Measurements from ENCODE around the gene HOXB7.
A peak's percentile ranks its signal among the peaks of the same experiment; 100 is the strongest.

The HOXB7 gene

DNA sequence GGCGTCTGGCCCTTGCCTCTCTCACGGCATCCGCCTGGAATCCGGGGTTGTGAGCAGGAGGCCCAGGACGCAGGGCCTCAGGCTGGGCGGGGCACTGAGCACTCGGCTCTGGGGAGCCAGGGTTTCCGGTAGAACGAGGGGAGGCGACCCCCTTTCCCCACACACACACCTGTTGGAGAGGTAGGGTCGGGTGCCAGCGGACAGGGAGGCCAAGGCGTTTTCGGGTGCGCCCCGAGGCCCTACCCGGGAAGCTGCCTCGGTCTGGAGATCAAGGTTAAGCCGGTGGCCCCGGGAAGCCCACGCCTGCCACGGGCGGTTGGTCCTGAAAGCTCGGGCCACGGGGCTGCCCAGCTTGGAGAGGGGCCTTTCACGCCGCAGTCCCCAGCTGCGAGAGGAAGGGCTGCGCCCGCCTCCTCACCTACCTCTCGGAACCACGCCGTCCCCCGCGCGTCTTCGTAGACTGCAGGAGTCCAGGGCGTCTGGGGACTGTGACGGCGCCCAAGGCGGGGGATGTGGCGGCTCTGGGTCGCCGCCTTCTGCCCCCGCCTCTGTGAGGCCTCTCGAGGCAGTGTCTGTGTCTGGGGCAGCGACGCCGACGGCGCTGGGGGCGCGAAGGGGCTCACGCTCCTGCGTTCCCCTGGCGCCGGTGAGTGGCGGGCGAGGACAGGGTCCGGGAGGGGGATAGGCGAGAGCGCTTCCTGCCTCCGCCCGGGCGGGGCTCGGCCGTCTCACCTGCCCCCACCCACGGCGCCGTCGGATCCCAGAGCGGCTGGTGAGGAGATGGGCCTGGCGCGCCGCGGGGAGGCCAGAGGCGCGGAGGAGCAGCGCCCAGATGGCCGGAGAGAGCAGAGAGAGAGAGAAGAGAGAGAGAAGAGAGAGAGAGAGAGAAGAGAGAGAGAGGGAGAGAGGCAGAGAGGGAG is 35.6 kb upstream of the HOXB7 start:
- H3K27ac Mint-ChIP-seq, result peak overlapping the region; percentile 42 to 60 (median 45)
- peaks cover 81% of the 10 kb centered on the region for H3K27me3 Mint-ChIP-seq (ENCODE audit: low read depth)
- peaks cover 22% of the 10 kb centered on the region for H3K4me1 Mint-ChIP-seq
- TF ChIP-seq, protein P1, sequence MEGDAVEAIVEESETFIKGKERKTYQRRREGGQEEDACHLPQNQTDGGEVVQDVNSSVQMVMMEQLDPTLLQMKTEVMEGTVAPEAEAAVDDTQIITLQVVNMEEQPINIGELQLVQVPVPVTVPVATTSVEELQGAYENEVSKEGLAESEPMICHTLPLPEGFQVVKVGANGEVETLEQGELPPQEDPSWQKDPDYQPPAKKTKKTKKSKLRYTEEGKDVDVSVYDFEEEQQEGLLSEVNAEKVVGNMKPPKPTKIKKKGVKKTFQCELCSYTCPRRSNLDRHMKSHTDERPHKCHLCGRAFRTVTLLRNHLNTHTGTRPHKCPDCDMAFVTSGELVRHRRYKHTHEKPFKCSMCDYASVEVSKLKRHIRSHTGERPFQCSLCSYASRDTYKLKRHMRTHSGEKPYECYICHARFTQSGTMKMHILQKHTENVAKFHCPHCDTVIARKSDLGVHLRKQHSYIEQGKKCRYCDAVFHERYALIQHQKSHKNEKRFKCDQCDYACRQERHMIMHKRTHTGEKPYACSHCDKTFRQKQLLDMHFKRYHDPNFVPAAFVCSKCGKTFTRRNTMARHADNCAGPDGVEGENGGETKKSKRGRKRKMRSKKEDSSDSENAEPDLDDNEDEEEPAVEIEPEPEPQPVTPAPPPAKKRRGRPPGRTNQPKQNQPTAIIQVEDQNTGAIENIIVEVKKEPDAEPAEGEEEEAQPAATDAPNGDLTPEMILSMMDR (IDR thresholded peaks at IDR 0.05; ENCODE audit: unreplicated experiment in 3 of 3), result no peak
- H3K9me3 Mint-ChIP-seq, result no peaks in the 10 kb centered on the region
- H3K36me3 Mint-ChIP-seq (ENCODE audit: low read depth), result no peaks in the 10 kb centered on the region
- H3K4me3 Mint-ChIP-seq, result peak overlapping the region; percentile 75 to 88 (median 84)

DNA sequence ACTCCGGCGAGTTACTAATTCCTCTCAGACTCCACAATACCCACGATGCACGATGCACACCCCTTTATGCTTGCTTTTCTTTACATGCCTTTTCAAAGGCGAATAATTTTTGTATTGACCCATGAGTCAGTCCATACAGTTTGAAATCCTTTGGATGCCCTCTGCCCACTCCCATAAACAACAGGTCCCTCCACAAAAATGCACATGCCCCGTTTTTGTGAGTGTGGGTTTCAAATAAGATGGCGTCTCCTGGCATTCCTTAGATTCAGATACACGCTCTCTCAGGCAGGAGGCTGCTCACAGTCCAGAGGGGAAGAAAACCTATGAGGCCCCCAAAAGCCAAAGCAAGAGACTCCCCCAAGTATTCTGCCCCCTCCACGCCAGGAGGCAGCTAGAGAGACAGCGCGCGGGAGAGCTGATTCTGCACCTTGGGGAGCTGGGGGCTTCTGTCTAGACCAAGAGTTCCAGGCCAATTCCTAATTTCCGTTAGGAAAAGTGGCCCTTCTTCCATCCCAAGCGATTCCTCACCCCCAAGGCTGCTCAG is 34.9 kb upstream of the HOXB7 start:
- Mint-ChIP-seq H3K36me3 (ENCODE audit: low read depth) (no peaks in the 10 kb centered on the region), H3K9me3 (no peaks in the 10 kb centered on the region), H3K4me3 (peak overlapping the region; percentile 75 to 84 (median 82)), H3K4me1 (peaks cover 22% of the 10 kb centered on the region), H3K27ac (peak overlapping the region; percentile 15 to 44 (median 42)), H3K27me3 (ENCODE audit: low read depth) (peaks cover 87% of the 10 kb centered on the region)
- TF ChIP-seq, protein P1 (IDR thresholded peaks at IDR 0.05; ENCODE audit: unreplicated experiment in 3 of 3), result no peak

DNA sequence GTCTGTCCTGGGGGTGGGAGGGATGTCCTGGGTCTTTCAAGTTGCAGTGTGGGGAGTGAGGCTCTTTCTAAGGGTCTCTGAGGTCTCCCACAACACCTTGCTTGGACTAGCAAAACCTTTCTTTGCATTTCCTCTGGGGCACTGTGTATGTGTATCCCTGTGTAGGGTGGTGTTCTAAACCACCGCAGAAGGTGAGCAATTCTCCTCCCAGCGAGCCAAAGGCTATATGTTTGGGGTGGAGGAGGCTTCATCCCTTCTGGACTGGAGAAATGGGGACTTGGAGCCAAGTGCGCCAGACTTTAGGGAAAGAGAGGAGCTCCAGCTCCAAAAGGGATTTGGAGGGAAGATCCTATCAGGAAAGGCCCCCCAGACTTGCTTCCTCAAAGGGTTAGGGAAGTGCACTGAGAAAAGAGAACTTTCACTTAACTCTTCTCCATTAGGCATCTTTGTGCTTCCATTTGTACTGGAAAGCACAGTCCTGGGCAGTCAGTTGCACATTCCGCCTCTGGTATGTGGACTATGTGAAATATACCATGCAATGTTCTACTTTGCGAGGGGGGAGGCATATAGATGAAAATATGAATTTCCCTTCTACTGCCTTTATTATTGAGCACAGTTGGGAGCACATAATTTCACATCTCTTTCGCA is 34.2 kb upstream of the HOXB7 start:
- peaks cover 22% of the 10 kb centered on the region for H3K4me1 Mint-ChIP-seq
- TF ChIP-seq, protein P1 (IDR thresholded peaks at IDR 0.05; ENCODE audit: unreplicated experiment in 3 of 3), result no peak
- peaks cover 94% of the 10 kb centered on the region for H3K27me3 Mint-ChIP-seq (ENCODE audit: low read depth)
- peak overlapping the region; percentile 75 to 84 (median 82) for H3K4me3 Mint-ChIP-seq
- no peaks in the 10 kb centered on the region for H3K36me3 Mint-ChIP-seq (ENCODE audit: low read depth)
- H3K9me3 Mint-ChIP-seq, result no peaks in the 10 kb centered on the region
- H3K27ac Mint-ChIP-seq, result peak overlapping the region; percentile 15 to 44 (median 42)

DNA sequence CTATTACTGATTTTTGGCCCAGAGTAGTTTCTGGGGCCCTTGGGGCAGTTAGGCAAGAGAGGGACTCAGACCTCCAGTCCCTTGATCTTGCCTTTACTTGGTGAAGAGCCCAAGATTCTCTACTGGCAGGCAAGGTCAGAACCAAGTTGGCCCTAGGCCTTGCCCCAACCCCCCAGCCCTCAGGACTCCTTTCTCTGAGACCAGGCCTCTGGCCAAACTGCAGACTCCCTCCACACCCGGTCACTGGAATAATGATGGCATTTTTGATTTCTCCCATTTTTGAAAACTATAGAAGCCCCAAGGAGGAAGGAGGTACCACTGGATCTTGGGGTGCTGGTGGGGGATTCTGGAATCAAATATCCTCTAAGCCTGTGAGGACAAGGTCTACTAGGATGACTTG is 33.3 kb upstream of the HOXB7 start:
- Mint-ChIP-seq H3K4me3 (peak overlapping the region; percentile 8 to 82 (median 75)), H3K36me3 (ENCODE audit: low read depth) (no peaks in the 10 kb centered on the region), H3K27ac (peak overlapping the region in 1 of 3 experiments; percentile 44), H3K4me1 (peaks cover 22% of the 10 kb centered on the region), H3K9me3 (no peaks in the 10 kb centered on the region), H3K27me3 (ENCODE audit: low read depth) (peaks cover 97% of the 10 kb centered on the region)
- TF ChIP-seq, protein P1 (IDR thresholded peaks at IDR 0.05; ENCODE audit: unreplicated experiment in 3 of 3), result no peak

DNA sequence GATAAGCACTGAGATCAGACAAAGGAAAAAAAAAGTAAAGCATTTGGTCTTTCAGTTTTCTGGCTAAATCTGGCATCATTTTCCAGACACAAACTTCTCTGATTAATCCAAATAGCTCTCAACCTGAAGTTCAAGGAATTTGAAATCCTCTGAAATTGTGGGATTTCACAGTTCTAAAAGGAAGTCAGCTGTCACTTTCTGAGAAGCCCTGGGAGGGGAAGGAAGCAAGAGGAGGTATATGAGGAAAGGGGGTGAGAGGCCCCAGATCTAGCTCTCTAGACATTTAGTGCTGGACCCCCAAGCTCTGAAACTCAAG is 32.8 kb upstream of the HOXB7 start:
- Mint-ChIP-seq H3K27ac (no peak overlapping the region), H3K9me3 (no peaks in the 10 kb centered on the region), H3K36me3 (ENCODE audit: low read depth) (no peaks in the 10 kb centered on the region), H3K4me3 (peak overlapping the region; percentile 23 to 75 (median 29)), H3K4me1 (peaks cover 22% of the 10 kb centered on the region), H3K27me3 (ENCODE audit: low read depth) (peaks cover 100% of the 10 kb centered on the region)
- TF ChIP-seq, protein P1 (IDR thresholded peaks at IDR 0.05; ENCODE audit: unreplicated experiment in 3 of 3), result no peak
